Lung microvascular endothelial cell (primary cell): ENCODE results near the gene TBC1D8. TPM values are rescaled to one million over a fixed set of nuclear protein-coding genes. Genes with fewer than 3 reads are reported as not detected.
"Not testable (repeated sequence)": the region's sequence is repeated elsewhere in the genome, so short reads cannot be mapped to it uniquely, and the experiment has no call there.

Source experiments
- DNase-seq, 2 donors: peaks; one replicate each; pipeline versions ENCODE4 v3.0.0 to v3.0.0-alpha.2; 2010; ENCODE audit warnings: low read depth in 2 of 2
- total RNA-seq: library from RNA; depleted of rRNA; stranded (reverse); fragments of >200 nt; gene quantifications from 2 replicates; pipeline ENCODE4 v1.2.1, GENCODE V29; 2014

Gene TBC1D8
- 62.8 and 96.8 TPM in 2 replicates for total RNA-seq

- peak; percentile 86 to 87 for DNase-seq
Measured at GRCh38 chr2:101151146-101151858, at the start of gene TBC1D8. TSS of gene TBC1D8 (minus strand) at chr2:101151382. CDS start at chr2:101151253, 129 bp downstream.

GRCh38 chr2:101200676-101201075 is 49.5 kb upstream of the TBC1D8 start:
- peak in 1 of 2 donors; percentile 67 for DNase-seq

DNA sequence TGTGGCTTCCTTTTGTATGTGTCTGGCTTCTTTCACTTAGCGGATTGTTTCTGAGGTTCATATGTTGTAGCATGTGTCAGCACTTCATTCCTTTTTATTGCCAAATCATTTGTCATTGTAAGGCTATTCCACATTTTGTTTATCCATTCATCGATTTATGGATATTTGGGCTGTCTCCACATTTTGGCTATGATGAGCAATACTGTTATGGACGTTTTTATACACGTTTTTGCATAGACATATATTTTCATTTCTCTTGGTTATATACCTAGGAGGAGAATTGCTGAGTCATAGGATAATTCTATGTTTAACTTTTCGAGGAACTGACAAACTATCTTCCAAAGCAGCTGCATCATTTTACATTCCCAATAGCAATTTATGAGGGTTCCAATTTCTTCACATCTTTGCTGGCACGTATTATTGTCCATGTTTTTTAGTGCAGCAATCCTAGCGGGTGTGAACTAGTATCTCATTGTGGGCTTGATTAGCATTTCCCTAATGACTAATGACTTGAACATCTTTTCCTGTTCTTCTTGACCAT is 48.1 kb upstream of the TBC1D8 start:
- DNase-seq, result peak in 1 of 2 donors; percentile 57

DNA sequence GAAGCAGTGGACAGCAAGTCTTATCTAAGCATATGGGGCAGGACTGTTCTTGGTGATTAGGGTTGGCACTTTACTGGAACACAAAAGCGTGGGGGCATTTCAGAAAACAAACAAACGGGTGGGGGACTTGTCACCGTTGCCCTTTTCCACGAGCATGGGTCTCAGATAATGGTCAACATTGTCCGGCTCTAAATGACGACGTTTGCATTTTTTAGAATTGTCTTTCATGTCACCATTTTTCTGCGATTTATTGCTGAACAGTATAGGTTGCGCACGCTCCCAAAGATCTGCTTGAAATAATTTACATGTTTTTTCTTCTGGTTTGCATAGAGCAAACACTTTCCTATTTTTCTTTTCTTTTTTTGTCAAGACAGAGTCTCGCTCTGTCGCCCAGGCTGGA is 46.6 kb upstream of the TBC1D8 start:
- DNase-seq, result no peak

GRCh38 chr2:101197215-101197745 is 46.1 kb upstream of the TBC1D8 start:
- DNase-seq, result peak; percentile 13 to 22

DNA sequence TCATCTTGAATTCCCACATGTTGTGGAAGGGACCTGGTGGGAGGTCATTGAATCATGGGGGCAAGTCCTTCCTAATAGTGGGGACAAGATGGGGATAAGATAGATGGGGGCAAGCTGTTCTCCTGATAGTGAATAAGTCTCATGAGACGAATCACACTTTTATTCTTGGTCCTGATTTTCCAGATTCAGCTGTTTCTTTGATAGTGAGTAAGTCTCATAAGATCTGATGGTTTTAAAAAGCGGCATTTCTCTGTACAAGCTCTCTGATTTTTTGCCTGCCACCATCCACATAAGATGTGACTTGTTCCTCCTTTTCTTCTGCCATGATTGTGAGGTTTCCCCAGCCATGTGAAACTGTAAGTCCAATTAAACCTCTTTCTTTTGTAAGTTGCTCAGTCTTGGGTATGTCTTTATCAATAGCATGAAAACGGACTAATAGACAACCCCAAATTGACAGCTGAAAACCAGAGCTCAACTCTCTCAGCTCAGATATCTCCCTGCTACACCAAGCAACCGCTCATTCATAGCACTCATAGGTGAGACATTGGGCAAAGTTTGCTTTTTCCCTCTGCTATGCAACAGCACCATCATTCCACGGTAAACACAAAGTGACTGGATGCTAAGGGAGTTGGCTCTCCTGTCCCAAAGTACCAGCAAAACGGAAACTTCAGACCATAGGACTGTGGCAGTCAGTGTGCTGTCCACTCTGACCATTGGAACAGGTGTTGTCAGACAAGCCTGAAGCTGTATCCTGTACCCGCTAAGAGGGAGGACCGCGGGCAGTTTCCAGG is 44.9 kb upstream of the TBC1D8 start:
- DNase-seq, result peak in 1 of 2 donors; percentile 42

DNA sequence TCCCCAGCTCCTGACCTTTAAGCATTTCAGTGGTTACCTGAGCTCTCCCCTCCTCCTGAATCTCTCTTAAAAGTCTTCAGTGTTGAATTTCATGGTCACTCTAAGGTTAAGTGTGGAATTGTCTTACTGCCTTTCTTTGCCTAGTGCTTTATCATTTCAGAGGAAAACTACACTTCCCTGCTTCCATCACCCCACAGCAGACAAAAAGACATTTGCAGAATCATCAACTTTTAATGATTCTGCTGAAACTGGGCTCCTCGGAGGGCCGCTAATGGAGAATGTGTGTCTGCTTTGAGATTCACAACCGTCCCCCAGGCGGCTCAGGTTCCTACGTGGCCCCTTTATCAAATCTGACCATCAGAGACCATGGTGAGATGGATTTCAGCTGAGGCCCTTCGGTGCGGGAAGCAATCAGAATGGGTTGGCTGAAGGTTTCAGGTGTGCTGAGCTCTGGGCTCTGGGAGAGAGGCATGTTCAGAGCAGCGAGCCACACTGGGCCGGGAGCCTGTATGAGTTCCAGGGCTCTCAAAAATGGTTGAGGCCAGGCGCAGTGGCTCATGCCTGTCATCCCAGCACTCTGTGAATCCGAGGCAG is 41.9 kb upstream of the TBC1D8 start:
- DNase-seq, result no peak

- DNase-seq, result no peak
Measured at GRCh38 chr2:101190747-101191516, 39.8 kb upstream of the TBC1D8 start.

DNA sequence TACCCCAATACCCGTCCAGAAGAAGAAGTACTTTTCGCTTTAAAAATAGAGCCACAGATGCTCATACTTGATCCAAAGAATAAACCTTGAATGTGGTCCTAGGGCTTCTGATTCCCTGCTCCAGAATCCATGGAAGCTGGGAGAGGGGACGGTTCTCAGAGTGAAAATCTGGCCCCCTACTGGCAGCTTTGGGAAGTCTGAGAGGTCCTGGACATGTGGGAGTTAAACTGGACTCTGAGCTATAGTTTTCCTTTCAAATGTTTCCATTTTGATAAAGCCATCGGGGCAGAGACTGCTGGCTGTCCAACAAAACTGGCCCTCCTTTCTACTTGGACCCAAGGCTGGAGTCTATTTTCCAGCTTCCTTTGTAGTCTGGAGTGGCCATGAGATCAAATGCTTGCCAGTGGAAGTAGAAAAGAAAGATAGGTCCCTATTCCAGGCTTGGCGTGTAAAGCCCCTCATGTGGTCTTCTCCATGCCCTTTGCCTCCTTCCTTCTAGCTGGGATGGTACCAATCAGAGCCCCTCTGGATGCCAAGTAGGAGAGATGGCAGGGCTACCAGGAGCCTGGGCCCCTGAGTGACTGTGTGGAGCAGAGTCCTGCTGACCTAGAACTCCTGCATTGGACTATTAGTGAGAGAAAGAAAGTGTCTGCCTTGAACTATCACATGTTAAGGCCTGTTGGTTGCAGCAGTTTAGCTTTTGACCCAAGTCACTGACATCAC is 37.7 kb upstream of the TBC1D8 start:
- DNase-seq, result peak; percentile 49 to 72

DNA sequence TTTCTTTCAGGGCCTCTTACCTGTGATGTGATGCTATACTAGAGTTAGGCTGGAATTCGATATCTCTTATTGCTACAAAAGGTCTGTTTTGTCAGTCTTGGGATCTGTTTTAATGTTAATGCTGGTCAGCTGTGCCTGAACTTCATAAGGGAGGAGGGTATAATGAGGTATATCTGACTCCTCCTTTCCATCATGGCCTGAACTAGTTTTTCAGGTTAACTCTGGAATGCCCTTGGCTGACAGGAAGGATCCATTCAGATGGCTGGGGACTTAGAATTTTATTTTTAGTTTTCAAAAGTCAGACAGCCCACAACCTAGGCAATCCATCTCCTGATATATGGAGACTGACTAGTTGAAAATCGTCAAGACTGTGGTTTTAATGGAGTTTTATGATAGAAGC is 35.9 kb upstream of the TBC1D8 start:
- DNase-seq, result no peak

GRCh38 chr2:101185656-101186055 is 34.5 kb upstream of the TBC1D8 start:
- no peak for DNase-seq

DNA sequence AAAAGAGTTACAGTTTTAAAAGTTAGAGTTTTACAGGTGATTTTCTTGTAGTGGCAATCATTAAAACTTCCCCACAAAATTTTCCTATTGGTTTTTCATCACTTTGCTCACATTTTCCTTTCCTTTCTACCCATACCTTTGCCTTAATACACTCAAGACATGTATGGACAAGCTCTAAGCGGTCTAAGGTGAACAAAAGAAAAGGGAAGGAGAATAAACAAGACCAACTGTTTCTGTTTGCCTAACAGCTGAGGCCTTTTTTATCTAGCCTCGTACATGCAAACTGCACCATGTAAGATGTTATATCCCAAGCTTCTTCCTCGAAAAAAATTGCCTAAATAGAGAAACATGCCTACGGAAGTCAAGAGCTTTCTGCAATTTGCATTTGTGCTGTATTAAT is 33.9 kb upstream of the TBC1D8 start:
- no peak for DNase-seq

DNA sequence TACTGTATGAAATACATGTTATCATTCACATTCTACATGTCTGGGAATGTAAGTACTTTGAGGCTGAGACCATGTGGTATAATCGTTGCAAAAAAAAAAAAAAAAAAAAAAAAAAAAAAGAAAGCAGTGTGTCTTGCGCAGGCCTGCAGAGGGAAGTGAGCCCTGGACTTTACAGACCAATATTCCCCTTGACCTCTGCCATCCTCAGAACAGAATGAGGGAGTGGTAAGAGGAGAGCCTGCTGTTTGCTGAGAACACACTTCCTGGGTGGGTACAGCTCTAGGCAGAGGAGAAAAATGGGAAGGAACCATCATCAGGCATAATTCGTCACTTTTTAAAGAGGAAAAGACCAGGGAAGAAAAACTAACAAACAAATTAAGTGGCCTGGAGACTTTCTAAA is 28.8 kb upstream of the TBC1D8 start:
- no peak for DNase-seq

GRCh38 chr2:101176803-101177202 is 25.6 kb upstream of the TBC1D8 start:
- no peak for DNase-seq

GRCh38 chr2:101175991-101176390 is 24.8 kb upstream of the TBC1D8 start:
- no peak for DNase-seq

GRCh38 chr2:101173707-101174295 is 22.6 kb upstream of the TBC1D8 start:
- DNase-seq, result peak in 1 of 2 donors; percentile 36

DNA sequence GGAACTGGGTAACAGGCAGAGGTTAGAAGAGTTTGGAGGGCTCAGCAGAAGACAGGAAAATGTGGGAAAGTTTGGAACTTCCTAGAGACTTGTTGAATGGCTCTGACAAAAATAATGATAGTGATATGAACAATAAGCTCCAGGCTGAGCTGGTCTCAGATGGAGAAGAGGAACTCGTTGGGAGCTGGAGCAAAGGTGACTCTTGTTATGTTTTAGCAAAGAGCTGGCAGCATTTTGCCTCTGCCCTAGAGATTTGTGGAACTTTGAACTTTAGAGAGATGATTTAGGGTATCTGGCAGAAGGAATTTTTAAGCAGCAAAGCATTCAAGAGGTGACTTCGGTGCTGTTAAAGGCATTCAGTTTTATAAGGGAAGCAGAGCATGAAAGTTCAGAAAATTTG is 18.6 kb upstream of the TBC1D8 start:
- not testable (repeated sequence) for DNase-seq

DNA sequence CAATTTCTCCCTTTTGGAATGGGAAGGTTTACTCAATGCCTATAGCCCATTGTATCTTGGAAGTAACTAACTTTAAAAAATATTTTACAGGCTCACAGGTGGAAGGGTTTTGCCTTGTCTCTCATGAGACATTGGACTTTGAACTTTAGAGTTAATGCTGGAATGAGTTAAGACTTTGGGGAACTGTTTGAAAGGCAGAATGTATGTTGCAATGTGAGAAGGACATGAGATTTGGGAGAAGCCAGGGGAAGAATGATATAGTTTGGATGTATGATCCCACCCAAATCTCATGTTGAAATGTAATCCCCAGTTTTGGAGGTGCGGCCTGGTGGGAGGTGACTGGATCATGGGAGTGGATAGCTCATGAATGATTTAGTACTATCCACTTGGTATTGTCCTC is 17.5 kb upstream of the TBC1D8 start:
- DNase-seq, result no peak

DNA sequence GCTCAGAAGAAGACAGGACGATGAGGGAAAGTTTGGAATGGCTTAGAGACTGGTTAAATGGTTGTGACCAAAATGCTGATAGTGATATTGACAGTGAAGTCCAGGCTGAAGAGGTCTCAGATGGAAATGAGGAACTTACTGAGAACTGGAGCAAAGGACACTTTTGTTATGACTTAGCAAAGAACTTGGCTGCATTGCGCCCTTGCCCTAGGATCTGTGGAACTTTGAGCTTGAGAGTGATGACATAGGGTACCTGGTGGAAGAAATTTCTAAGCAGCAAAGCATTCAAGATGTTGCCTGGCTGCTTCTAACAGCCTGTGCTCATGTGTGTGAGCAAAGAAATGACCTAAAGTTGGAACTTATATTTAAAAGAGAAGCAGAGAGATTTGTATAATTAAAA is 16.4 kb upstream of the TBC1D8 start:
- not testable (repeated sequence) for DNase-seq

DNA sequence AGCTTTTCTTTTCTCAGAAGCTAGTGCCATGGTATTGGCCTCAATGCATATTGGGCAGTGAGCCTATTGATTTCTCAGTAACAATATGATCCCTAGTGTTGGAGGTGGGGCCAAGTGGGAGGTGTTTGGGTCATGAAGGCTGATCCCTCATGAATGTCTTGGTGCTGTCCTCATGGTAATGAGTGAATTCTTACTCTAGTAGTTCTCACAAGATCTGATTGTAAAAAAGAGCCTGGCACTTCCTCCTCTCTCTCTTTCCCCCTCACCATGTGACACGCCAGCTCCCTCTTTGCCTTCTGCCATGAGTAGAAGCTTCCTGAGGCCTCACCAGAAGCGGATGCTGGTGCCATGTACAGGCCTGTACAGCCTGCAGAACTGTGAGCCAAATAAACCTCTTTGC is 12.8 kb upstream of the TBC1D8 start:
- DNase-seq, result no peak
